ENCODE results near the gene HBEGF.
"Not testable (repeated sequence)": the region's sequence is repeated elsewhere in the genome, so short reads cannot be mapped to it uniquely, and the experiment has no call there.

The HBEGF gene

DNA sequence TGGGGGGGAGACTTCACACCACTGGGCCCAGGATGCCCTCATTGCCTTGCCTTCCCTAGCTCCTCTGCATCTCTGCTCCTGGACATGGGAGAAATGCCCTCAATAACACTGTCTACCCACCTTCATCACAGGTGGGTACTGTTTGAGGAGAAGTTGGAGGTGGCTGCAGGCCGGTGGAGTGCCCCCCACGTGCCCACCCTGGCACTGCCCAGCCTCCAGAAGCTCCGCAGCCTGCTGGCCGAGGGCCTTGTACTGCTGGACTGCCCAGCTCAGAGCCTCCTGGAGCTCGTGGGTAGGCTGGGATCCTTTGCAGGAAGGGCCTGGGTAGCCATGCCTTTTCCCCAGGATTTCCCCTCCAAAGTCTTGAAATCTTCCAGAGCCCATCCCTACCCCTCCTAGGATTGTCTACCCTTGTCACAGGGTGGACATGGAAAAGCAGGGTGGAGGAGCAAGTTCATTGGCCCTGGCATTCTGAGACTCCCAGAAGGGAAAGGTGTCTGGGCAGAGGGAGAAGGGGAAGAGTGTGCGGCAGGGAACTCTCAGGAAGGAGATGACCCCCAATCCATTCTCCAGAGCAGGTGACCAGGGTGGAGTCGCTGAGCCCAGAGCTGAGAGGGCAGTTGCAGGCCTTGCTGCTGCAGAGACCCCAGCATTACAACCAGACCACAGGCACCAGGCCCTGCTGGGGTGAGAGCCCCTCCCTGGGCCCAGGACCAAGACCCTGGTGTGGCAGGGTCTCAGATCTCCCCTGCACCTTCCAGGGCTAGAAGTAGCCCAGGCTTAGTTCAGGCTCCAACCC lies 14.5 kb upstream of the HBEGF start:
- no peak for DNase-seq

DNA sequence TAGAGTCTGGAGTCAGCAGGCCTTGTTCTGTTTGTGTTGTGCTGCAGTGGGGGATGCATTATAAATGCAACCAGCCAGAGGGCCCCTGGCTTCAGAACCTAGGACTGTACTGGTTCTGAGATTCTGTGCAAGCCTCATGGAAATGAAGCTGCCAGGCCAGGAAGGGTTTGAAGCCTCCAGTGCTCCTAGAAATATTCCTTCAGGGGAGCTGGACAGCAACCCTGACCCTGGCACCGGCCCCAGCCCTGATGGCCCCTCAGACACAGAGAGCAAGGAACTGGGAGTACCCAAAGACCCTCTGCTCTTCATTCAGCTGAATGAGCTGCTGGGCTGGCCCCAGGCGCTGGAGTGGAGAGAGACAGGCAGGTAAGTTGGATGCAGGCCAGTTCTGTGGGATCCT lies 13.7 kb upstream of the HBEGF start, which contains the start of gene SLC4A9:
TSS of gene SLC4A9 (plus strand) at position 94 of the 400 bp plus-strand sequence. CDS start at position 137, 43 bp downstream.
- DNase-seq, result no peak

DNA sequence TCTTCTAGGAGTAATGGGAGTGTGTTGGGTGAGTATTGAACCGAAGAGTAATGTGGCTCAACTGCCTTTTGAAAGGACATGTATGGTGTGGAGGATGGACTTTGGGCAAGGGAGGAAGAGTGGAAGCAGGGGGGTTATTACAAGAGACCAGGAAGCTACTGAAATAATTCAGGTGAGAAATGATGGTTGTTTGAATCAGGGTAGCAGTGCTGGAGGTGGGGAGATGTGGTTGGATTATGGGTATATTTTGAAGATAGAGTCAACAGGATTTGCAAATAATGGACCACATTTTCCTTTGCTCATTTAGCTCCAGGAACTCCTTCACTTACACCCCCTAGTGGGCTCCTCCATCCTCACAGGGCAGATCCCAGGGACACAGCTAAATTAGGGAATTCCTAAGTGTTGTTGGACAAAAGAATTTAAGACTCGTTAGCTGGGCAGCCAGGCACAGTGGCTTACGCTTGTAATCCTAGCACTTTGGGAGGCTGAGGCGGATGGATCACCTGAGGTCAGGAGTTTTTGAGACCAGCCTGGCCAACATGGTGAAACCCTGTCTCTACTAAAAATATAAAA lies 12.4 kb upstream of the HBEGF start:
- DNase-seq, result no peak

DNA sequence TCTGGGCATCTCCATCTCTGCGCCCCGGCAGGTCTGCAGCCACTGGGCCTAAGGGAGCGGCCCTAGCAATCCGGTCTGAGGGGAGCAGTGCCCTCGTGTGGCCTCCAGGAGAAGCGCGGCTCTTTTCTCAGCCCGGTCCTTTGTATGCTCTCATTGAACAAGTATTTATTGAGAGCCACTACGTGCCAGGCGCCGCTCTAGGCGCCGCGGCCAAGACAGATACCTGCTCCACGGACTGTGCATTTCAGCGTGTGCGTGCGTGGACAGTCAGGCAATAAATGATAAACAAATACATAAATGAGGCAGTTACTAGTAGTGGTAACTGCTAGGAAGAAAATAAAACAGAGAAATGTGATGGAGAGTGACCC lies 11.3 kb upstream of the HBEGF start:
- peak; percentile 79 for DNase-seq

DNA sequence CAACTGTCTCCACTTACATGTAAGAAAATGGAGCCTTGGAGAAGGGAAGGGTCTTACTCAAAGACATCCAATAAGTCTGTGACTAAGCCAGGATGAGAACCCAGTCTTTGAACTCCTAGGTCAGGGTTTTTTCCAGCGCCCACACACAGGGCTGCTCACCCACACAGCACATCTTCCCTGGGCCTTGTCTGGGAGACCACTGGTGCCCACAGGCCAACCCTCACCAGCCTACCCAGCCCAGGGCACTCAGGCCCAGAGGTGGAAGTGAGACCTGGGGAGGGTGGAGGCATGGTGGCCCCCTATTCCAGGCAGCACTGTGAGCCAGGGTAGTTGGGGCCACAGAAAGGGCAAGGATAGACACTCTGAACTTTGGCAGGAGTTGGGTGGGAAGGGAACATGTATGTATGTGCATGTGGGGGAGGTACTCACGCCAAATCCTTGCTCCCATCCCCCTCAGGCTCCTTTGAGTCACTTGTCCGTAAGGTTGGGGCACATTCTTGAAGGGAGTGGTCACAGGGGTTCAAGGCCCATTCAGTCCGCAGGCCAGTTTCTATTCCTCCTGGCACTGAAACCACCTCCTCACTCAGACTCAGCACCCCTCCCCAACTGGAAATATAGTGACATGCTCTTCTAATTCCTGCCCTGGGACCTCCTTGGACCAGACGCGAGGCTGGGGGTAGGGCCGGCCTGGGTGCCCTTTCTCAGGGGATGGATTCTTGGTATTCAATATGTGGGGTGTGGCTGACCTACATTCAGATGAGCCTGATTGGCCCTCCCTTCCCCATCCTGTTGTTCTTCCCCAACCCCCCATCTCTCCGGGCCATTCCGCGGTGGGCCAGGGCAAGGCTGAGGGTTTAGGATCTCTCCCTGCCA lies 10.7 kb upstream of the HBEGF start:
- no peak for DNase-seq

DNA sequence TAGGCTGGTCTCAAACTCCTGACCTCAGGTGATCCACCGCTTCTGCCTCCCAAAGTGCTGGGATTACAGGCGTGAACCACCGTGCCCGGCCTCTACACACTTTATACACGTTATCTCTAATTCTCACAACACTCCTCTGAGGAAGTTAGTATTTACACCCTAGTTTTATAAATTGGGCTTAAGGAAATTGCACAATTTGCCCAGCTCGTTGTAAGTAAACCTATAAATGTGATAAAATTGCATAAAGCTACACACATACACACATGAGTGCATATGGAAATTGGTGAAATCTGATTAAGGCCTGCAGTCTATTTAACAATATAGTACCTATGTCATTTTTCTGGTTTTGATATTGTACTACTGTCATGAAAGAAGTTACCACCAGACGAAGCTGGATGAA lies 9.1 kb upstream of the HBEGF start:
- no peak for DNase-seq

DNA sequence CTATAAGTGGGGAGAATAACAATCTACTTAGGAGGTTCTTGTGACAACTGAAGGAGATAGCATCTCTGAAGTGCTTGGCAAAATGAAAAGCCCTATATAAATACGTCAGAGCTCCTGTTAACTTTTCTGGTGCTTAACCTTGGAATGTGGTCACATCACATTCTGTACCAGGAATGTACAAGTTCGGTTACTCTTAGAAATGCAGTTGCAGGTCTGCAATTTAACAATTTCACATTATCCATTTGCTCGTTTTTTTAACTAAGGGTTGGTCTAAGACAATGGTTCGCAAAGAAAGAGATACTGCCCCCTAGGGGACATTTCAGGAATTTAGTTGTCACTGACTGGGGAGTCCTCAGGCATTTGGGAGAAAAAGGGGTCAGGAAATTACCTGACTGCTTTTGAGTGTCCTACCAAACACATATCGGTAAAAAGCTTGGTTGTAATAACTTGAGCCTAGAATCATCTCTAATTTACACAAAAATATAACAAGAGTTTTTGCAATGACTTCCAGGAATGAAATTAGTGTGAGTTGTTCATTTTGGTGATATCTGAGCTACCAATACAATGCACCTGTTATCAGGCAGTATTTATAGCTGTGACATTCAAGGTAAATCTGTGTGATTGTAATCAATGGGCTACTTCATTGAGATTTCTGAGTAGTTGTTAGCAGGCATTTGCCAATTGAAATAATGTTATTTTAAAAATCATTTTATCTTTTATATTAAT lies 5.4 kb upstream of the HBEGF start:
- DNase-seq, result peak; percentile 43

DNA sequence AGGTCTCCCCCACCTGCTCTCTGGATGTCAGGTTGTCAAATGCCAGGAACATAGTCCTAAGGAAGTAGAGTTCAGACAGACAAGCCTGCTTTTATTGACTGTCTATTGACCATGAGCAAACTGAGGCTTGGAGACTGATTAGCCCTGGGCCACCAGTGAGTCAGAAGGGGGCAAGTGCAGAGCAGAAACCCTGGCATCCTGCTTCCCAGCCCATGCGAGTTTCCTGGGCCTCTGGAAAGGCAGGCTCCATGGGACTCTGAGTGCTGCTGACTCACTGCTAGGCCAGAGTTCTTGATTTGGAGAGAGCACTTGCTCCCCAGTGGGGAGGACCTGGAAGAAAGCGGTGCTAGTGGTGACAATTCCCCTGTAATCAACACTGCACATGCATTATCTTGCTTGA lies 2.8 kb upstream of the HBEGF start:
- no peak for DNase-seq

DNA sequence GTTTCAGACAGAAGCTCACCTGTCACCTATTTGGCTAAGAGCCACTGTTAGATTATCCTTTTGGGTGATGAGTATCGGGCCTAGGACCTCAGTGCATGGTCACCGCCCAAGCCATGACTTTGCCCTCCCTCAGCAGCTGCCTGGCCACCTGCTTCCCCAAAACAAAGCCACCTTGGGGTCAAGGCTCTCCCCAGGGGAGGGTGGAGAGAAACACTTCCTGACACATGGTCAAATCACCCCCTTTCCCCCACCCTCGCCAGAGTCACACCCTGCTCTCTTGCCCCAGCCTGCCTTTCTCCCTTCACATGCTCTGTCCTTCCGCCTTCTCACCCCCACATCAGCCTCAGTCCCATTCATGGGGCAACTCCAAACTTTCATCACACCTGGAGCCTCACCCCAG lies 1.7 kb upstream of the HBEGF start:
- DNase-seq, result no peak

DNA sequence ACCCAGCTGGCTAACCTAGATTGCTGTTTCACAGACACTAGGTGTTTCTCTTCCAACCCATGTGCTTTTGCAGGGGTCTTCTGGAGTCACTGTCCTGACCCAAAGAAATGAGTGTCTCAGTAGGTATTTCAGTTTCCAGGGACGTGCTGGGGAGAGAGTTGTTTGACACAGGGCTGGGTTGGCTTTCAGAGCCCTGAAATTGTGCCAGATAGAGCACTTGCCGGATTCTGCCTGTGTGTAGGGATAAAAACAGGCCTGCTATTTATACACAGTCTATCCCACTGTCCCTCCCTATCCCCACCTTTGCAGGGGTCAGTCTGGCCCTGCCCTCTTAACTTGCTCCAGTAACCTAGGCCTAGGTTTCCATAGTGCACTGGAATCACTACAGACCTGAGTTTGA lies 957 bp upstream of the HBEGF start:
- no peak for DNase-seq

DNA sequence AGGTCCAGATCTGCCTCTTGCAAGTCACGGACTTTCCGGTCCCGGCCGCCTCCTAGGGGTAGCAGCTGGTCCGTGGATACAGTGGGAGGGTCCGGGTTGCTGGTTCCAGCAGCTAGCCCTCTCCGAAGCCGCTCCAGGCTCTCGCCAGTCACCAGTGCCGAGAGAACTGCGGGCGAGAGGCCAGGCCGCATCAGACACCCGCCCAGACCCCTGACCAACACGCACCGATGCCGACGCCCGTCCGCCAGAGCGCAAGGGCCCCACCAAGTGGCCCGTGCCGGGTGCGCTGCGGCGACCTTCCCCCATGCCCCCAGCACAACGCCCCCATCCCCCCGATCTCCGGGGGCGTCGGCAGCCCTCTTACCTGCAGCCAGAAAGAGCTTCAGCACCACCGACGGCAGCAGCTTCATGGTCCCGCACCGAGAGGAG lies 470 bp downstream of the HBEGF start:
- no peak for DNase-seq

DNA sequence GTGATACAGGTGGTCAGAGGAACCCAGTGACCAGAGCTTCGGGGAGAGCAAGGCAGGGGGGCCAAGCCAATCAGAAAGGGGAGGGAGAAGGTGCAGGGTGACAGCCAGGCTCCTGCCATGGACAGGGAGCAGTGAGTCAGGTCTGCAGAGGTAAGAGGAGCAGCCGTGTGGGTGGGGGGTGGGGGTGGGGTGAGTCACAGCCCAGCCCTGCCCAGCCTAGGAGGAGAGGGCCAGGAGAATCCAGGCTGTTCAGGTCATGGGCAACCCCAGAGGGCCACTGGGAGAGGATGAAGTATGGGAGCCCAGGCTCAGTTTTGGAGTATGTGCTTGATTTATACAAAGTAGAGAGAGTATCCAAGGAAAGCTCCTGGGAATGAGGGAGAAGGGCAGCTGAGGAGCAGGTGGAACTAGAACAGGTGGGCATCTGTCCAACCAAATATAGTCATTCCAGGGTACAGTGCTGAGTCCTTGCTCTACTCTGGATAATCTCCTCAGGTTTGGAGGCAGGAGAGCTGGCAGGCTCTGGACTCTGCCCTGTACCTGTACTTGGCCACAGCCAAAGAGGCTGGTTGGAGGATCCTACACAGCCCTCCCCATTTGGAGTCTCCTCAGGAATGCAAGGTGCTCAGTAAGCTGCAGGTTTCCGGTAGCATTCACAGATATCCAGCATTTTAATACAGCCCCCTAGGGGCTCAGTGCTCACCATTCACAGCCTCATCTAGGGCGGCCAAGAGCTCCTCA lies 1.6 kb downstream of the HBEGF start:
- DNase-seq, result no peak

DNA sequence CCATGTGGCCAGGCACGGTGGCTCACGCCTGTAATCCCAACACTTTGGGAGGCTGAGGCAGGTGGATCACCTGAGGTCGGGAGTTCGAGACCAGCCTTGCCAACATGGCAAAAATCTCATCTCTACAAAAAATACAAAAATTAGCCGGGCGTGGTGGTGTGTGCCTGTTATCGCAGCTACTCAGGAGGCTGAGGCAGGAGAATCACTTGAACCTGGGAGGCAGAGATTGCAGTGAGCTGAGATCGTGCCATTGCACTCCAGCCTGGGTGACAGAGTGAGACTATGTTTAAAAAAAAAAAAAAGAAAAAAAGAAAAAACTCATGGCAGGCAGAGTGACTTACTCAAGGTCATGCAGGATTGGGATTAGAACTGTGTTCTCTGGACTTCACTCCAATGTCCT lies 2.6 kb downstream of the HBEGF start:
- not testable (repeated sequence) for DNase-seq

DNA sequence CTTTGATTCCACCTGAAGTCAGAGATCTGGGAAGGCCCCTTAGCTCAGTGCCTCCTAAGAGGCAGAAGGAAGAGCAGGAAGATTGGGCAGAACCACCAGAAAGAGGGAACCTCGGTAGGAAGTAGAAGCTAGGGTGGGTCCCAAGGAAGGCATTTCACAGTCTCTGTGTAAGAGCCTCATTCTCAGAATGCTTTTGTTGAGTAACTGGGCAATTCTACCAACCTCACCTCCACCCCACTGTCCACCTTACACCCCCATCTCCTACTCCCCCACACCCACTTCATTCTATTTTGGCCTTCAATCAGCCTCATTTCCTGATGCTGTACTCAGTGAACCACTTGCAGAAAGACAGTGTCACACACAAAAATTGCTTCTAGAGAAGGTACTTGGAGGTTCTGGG lies 3.5 kb downstream of the HBEGF start:
- no peak for DNase-seq

DNA sequence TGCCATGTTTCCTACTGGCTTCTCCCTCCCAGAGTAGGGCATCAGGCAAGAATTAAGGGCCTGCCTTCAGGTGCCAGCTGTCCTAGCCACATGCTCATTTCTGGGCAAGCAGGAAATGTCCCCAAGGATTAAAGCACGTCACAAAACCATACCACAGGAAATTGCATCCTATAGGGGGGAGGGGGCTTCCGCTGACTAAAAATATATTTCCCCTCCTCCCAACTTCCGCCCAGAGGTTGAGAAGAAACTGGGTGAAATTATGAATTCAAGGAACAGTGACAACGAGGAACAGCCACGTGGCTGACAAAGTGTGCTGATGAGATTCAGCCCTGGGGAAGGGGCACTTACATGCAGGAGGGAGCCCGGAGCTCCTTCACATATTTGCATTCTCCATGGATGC lies 4.1 kb downstream of the HBEGF start:
- DNase-seq, result no peak

DNA sequence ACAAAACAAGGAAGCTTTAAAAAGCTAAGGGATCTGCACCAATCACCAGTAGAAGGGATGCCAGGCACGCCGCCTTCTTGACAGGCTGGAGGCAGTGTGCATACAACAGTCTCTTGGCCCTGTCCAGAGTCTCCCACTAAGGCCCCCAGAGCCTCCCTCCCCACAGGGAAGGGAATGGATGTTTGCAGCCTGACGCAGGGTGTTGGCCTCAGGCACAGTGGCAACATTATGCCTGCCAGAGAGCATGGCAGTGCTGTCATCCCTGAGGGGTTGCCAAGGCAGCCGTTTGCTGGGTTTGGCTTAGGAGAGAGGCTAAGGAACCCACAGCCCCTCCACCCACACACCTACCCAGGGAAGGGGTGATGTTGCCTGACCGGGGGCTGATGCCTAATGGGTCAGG lies 4.8 kb downstream of the HBEGF start:
- DNase-seq, result no peak

DNA sequence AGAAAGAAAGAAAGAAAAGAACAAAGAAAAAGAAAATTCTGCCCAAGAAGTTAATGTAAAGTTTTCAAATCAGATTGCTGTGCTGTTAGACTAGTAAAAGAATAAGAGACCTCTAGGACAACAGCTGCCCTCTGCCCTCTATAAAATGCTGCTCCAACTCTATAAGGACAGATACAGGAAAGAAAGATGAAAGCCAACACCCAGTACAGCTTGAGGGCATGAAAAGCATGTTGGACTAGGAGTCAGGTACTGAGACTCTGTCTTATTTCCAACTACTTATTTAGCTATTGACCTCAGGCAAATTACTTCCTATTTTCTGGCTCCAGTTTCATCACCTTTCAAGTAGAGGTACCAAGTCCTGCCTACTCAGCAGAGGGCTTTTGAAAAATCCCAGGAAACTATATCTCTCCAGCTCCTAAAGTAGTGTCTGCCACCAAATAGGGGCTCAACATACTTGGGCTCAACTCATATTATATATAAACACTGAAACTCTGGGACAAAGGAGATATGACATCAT lies 5.7 kb downstream of the HBEGF start:
- no peak for DNase-seq

DNA sequence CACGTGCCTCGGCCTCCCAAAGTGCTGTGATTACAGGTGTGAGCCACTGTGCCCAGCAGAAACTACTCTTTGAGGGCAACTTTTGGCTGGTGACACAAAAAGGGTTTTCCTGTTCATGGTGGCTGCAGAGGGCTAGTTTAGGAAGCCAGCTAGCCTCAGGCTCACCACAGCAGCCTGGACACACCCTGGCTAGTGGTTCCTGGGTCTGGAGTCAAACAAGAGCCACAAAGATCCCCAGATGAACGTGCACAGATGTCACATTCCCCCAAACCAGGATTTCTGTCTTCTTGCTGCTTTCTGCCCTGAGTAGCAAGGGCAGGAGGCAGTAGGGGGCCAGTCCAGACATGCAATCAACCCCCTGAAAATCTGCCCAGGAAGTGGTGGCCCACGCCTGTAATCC lies 6.8 kb downstream of the HBEGF start:
- no peak for DNase-seq

DNA sequence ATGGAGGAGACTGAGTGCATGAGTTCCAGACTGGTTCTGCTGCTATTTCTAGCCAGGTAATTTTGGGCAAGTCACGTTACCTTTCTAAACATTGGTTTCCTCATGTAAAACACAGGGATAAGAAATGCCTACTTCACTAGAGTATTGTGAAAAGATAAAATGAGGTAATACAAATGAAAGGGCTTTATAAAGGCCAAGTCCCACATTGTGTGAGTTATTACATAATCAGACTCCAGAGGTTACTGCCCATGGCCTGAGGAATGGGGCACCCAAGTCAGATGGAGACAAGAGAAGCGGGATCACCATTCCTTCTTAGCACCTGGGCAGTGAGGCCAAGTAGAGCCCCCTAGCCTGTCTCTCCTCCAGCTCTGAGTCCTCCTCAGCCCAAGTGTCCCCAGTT lies 7.5 kb downstream of the HBEGF start:
- no peak for DNase-seq

DNA sequence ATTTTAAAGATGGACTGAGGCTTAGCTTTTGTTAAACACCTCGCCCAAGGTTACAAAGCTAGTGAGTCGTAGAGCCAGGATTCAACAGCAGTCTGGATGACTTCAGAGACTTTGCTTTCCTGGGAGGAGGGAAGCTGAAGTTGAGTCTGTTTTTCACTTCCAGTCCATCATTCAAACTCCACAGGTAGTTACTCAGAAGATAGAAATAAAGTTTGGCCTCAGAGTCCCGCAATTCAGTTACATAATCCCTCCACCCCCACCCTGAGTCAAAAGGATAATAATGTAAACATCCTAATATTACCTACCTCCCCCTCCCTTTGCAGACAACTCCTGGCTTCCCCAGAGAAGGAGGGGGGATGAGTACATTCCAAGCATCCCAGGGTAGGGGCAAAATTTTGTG lies 8.1 kb downstream of the HBEGF start:
- DNase-seq, result no peak

DNA sequence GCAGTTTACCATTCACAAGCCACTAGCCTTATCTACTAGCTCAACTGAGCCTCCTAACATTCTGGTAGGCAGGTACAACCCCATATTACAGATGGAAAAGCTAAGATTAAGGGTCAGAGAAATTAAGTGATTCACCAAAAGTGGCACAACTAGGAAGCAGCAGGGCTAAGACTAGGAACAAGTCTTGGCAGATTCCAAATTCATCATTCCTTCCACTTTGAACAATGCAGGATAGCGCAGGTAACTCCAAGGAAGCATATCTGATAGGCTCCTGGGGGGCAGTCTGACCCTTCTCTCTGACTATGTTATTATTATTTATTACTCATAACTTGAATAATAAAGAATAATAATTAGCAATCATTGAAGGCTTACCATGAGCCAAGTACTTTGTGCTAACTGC lies 8.5 kb downstream of the HBEGF start:
- no peak for DNase-seq

DNA sequence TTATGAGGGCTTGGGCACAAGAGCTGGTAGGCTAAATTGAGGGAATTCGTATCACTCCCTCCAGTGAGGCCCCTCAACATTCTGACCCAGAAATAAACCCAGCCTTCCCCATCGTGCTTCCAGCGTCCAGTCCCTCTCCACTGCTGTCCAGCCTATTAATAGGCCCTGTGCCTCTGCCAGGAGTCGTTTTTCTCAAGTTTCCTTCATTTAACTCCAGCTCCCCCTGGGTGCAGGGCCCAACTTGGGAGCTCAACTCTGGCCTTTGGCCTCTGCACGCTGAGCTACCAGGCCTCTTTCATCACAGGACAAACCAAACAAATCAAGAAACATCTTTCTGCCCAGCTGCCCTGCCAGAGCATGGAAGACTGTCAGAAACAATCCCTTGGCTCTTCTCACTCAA lies 10.0 kb downstream of the HBEGF start:
- DNase-seq, result no peak
